GM18517 (cell line): ENCODE data around the gene SDE2.
A peak's percentile ranks its signal among the peaks of the same experiment; 100 is the strongest.
"Not testable (repeated sequence)": the region's sequence is repeated elsewhere in the genome, so short reads cannot be mapped to it uniquely, and the experiment has no call there.

Source experiments
- ATAC-seq: cut with Tn5 transposase; IDR thresholded peaks from one replicate; pipeline ENCODE4 v1.9.1; 2021; ENCODE audit warnings: mild to moderate bottlenecking, moderate library complexity; ENCODE audit not compliant: unreplicated experiment

Gene SDE2

GRCh38 chr1:225945564-225945963 lies 53.6 kb downstream of the SDE2 start:
- no peak for ATAC-seq

DNA sequence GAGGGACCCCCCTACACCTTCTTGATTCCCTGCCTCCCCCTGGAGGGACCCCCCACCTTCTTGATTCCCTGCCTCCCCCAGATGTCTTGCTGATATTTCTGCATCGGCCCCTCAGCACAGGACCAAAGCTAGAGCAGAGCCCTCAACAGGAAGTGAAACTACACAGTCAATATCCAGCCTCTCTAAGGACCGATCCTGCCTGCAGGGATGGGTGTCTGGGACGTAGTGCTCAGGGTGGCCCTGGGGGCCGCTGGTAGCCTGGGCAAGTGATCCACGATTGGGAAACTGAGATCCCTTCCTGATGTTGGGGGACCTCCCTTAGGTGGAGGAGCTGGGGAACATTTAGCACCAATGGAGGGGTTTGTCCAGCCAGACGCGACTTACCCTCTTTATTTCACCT lies 54.2 kb downstream of the SDE2 start:
- ATAC-seq, result peak; percentile 63

DNA sequence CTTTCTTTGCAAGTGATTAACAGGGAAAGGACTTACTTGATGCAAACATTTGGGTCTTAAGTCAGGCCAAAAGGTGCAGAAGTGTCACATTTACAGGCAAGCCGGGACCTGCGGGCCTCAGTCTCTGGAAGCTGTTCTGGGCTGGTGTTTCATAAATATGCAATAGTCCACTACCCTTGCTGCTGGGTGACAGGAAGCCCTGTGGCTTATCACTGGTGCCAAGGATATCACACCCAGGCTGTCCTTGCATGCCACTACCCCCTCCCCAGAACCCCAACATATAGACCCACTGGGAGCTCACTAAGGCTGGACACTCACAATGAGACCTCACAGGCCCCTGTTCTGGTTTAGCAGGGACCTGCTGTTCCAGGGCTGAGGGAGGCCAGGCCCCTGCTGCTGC lies 54.8 kb downstream of the SDE2 start:
- ATAC-seq, result no peak

- ATAC-seq, result no peak
Measured at GRCh38 chr1:225943582-225943981, 55.6 kb downstream of the SDE2 start.

DNA sequence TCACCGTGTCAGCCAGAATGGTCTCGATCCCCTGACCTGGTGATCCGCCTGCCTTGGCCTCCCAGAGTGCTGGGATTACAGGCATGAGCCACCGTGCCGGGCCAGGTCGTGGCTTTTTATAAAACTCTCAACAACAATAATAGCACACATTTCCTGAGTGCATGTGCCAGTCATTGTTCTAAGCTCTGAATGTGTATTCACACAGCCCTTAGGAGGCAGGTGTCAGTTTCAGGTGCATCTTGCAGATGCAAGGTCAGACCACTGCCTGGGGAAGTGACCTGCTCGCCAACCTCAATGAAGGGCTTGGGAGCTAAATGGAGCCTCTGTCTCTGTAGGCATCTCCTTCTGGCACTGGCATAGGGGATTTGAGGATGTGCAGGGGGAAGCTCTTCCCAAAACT lies 56.6 kb downstream of the SDE2 start:
- ATAC-seq, result peak; percentile 86

- ATAC-seq, result no peak
Measured at GRCh38 chr1:225941942-225942222, 57.3 kb downstream of the SDE2 start.

DNA sequence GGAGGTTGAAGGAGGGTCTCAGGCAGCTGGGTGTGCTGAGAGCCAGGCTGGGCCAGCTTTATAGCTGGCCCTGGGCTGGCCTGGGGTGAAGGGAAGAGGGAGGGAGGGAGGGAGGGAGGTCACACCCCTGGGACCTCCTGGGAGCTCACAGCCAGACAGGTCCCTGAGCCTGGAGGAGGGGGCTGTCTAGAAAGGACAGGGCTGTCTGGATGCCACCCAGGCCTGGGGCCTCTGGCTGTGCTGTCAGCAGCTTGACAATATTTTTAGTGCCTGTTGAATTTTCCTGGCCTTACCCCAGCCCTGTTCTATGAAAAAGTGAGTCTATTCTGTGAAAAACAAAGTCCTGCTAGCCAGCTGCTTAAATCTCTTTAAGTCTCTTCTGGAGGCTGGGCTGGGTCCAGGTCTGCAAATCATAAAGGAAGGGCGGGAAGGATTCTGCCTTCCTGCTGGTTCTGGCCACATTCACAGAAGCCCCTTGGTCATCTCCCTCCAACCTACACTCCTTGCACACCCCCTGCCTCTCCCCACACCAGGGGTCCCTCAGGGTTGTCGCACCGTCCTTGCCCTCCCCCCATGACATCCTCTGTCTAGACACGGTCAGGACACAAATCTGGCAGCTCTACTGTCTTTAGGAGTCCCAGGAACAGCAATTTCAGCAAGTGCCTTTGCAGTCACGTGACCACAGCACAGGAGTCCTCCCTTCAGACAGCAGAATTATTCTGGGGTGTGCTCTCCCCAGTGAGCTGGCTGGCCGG lies 57.8 kb downstream of the SDE2 start, which contains the start of gene LEFTY2:
Gene LEFTY2 (minus strand): TSS at position 34 of the 755 bp plus-strand sequence. CDS start 80 bp downstream, outside the sequence.
- no peak for ATAC-seq

DNA sequence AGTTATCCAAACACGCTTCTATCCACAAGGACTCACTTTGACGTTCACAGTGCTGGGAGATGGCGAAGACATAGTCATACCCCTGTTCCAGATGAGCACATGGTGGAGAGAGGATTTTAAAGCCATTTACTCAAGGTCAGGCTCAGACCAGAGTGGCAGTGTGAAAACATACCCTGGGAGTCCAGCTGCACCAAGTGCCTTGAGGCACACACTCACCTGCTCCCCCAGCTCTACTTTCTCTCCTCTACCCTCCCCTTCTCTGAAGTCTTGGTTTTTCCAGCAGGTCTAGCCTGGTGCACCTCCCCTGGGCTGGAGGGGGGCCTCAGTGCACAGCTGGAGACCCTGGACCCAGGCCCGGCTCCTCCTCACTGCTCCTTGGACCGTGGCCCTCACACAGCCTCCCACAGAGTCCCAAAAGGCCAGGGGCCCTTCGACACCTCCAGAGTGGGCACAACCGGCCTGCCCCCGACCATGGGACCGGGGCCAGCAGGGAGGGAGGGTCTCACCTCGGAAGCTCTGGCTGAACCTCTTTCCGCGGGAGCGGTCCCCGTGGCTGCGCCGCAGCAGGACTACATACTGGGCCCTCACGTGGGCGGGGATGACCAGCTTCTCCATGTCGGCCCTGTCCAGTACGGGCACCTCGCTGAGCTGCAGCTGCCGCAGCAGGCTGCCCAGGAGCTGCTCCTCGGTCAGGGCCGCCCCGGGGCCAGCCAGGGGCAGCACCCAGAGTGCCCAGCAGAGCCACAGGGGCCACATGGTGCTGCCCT lies 58.6 kb downstream of the SDE2 start:
- no peak for ATAC-seq

GRCh38 chr1:225939939-225940310 lies 59.2 kb downstream of the SDE2 start:
- not testable (repeated sequence) for ATAC-seq

DNA sequence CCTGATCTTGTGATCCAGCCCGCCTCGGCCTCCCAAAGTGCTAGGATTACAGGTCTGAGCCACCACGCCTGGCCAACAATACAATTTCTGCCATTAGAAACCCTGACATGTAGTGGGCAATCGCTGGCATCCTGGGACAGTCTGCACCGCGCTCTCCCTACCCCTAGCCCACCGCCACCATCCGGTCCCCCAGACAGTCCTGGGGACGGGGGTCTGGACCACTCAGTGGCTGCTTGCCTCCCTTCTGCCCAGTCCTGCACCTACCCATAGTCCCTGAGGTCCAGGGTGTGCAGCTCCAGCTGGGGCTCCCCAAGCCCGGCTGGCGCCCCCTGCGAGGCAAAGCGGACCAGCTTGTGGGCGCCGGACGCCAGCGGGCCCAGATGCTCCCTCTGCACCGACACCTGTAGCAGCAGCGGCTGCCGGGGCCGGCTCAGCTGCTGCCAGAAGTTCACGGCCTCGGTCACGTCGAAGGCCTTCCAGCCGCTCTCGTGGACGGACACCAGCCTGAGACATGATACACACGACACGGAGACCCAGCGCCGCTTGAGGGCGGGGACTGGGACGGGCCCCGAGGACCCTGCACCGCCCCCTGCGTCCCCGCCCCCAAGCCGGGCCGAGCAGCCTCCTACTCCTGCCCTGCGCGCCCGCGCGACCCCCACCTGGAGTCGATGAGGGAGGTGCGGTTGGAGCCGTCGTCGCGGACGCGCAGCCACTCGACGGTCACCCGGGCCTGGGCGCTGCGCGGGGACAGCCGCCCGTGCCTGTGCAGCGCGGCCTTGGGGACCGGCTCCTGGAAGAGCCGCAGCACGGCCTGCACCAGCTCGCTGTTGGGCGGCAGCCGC lies 59.8 kb downstream of the SDE2 start:
- ATAC-seq, result not testable (repeated sequence)

GRCh38 chr1:225937048-225937968 lies 61.8 kb downstream of the SDE2 start:
- ATAC-seq, result no peak

- ATAC-seq, result no peak
Measured at GRCh38 chr1:225936523-225936922, 62.6 kb downstream of the SDE2 start.

DNA sequence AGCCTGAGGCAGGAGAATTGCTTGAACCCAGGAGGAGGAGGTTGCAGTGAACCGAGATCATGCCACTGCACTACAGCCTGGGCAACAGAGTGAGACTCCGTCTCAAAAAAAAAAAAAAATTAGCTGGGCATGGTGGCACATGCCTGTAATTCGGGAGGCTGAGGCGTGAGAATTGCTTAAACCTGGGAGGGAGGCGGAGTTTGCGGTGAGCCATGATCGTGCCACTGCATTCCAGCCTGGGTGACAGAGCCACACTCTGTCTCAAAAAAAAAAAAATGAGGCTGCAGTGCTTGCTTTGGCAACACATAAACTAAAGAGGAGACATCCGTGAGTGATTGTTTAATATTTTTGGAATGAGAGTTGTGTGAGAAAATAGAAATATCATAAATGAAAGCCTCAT lies 63.1 kb downstream of the SDE2 start:
- not testable (repeated sequence) for ATAC-seq

- ATAC-seq, result no peak
Measured at GRCh38 chr1:225934711-225935110, 64.4 kb downstream of the SDE2 start.

DNA sequence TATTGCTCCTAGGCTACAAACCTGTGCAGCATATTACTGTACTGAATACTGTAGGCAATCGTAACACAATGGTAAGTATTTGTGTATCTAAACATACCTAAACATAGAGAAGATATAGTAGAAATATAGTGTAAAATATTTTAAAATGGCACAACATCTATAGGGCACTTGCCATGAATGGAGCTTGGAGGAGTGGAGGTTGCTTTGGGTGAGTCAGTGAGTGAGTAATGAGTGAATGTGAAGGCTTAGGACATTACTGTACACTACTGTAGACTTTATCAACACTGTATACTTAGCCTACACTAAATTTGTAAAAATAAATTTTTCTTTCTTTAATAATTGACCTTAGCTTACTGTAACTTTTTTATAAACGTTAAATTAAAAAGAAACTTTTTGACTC lies 66.1 kb downstream of the SDE2 start:
- no peak for ATAC-seq
